C4-2B (cell line): ENCODE data around the gene IFNGR2.
"Not testable (repeated sequence)": the region's sequence is repeated elsewhere in the genome, so short reads cannot be mapped to it uniquely, and the experiment has no call there.

Source experiments
- H3K27ac ChIP-seq: fragments of 450-650 bp; 2 replicates; pipeline ENCODE4 v1.5.1; 2017
- ZFX ChIP-seq: fragments of 450-650 bp; IDR thresholded peaks from 2 replicates; pipeline ENCODE4 v1.6.1; 2017
- TF ChIP-seq, protein P1 (sequence below): fragments of 450-650 bp; conservative IDR thresholded peaks from 2 replicates; pipeline ENCODE4 v1.5.1; 2017; ENCODE audit warnings: mild to moderate bottlenecking

The IFNGR2 gene

DNA sequence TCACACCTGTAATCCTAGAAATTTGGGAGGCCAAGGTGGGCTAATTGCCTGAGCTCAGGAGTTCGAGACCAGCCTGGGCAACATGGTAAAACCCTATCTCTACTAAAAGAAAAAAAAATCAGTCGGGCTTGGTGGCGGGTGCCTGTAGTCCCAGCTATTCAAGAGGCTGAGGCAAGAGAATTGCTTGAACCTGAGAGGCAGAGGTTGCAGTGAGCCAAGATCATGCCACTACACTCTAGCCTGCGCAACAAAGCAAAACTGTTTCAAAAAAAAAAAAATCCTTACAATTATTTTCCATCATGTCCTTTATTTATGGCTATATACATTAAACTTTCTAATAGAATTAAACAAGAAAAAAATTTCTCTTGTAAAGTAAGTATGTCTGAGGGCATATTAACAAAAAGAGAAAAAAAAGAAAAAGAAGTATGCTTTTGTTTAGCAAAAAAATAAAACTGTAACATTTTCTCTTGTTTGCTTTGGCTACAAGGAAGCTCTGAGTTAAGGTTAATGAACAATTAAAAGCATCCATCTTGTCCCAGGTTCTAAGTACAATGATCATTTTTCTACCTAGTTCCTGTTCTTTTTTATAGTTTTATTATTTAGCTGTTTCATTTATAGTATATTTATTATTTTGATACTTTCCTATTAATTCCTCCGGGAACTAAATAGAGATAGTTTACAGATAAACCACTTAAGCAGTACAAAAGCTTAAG is 58.5 kb downstream of the IFNGR2 start:
- H3K27ac ChIP-seq, result no peak overlapping the region
- TF ChIP-seq ZFX, result no peak
- TF ChIP-seq, protein P1, sequence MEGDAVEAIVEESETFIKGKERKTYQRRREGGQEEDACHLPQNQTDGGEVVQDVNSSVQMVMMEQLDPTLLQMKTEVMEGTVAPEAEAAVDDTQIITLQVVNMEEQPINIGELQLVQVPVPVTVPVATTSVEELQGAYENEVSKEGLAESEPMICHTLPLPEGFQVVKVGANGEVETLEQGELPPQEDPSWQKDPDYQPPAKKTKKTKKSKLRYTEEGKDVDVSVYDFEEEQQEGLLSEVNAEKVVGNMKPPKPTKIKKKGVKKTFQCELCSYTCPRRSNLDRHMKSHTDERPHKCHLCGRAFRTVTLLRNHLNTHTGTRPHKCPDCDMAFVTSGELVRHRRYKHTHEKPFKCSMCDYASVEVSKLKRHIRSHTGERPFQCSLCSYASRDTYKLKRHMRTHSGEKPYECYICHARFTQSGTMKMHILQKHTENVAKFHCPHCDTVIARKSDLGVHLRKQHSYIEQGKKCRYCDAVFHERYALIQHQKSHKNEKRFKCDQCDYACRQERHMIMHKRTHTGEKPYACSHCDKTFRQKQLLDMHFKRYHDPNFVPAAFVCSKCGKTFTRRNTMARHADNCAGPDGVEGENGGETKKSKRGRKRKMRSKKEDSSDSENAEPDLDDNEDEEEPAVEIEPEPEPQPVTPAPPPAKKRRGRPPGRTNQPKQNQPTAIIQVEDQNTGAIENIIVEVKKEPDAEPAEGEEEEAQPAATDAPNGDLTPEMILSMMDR, result no peak

GRCh38 chr21:33469183-33469582 is 66.0 kb downstream of the IFNGR2 start:
- H3K27ac ChIP-seq, result not testable (repeated sequence)

GRCh38 chr21:33470701-33471100 is 67.5 kb downstream of the IFNGR2 start:
- TF ChIP-seq, protein P1, result no peak
- TF ChIP-seq ZFX, result no peak
- H3K27ac ChIP-seq, result no peak overlapping the region

DNA sequence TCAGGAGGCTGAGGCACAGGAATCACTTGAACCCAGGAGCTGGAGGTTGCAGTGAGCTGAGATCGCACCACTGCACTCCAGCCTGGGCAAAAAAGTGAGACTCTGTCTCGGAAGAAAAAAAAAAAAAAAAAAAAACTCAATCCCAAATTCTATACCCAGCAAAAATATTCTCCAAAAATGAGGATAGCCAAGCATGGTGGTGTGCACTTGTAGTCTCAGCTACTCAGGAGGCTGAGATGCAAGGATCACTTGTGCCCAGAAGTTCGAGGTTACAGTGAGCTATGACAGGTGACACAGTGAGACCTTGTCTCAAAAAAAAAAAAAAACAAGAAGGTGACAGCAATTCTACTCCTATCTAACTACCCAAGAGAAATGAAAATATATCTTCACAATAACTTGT is 70.1 kb downstream of the IFNGR2 start:
- H3K27ac ChIP-seq, result no peak overlapping the region
- no peak for TF ChIP-seq ZFX
- TF ChIP-seq, protein P1, result no peak

DNA sequence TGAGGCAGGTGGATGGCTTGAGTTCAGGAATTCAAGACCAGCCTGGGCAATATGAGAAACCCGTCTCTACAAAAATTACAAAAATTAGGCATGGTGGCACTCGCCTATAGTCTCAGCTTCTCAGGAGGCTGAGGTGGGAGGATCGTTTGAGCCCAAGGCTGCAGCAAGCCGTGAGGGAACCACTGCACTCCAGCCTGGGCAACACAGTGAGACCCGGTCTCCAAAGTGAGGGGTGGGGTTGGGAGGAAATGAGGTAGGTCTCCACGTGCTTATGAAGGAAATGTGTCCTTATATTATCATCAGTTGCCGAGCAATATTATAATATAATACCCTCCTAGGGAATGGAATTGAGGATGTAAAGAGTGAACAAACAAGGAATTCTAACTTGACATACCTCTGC is 73.9 kb downstream of the IFNGR2 start:
- no peak overlapping the region for H3K27ac ChIP-seq
- TF ChIP-seq, protein P1, result no peak
- TF ChIP-seq ZFX, result no peak

GRCh38 chr21:33478182-33478581 is 75.0 kb downstream of the IFNGR2 start:
- peak overlapping the region; percentile 96 for H3K27ac ChIP-seq
- TF ChIP-seq ZFX, result no peak
- TF ChIP-seq, protein P1, result no peak

- H3K27ac ChIP-seq, result peak overlapping the region; percentile 96
- no peak; the same call in 1 of the 2 replicates for TF ChIP-seq ZFX
- TF ChIP-seq, protein P1, result peak; percentile 6; the same call in 1 of the 2 replicates
Observed at GRCh38 chr21:33478935-33479678, 75.9 kb downstream of the IFNGR2 start.
